Measurements from ENCODE around the gene ZNF512B. TPM values are rescaled to one million over a fixed set of nuclear protein-coding genes. Genes with fewer than 3 reads are reported as not detected.
A peak's percentile ranks its signal among the peaks of the same experiment; 100 is the strongest.

The ZNF512B gene
- total RNA-seq, 3 donors from 2014 or later (not counting 1 experiment from before 2014, with no cell fraction given): 11.5 to 16.8 (median 13.8) TPM

DNA sequence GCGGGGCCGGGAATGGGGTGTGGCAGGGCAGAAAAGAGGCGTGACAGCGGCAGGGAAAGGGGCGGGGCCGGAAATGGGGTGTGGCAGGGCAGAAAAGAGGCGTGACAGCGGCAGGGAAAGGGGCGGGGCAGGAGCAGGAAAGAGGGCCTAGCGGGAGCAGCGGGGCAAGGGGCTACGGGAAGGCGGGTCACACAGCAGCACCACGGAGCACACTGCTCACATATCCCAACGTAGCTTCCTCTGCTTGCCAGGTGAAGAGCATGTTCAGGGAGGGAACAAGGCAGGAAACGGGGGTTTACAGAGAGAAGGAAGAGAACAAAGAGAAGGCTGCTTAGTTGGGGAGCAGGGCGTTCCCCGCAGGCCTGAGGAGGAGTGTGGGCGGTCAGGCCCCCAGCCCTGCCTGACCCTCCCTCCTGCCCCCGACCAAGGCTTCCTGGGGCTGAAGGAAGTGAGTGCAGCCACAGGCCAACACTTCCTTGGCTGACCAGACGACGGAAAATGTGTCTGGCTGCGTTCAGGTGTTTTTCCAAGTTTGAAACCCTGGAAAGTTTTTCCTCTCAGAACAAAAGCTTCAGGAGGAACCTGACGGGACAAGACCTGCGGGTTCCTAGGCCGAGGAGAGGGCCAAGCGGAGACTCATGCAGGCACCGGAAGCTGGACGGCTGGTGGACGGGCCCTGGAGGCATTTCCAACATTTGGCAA, 27.3 kb downstream of the ZNF512B start:
- Histone ChIP-seq H3K9me3 (ENCODE audit: control insufficient read depth, insufficient read depth, low read length) (no peaks in the 10 kb centered on the region), H3K27me3 (ENCODE audit: control insufficient read depth, insufficient read depth, low read length) (no peaks in the 10 kb centered on the region), H3K4me3 (ENCODE audit: low read length) (no peak overlapping the region), H3K4me1 (ENCODE audit: control insufficient read depth, insufficient read depth, low read length) (peaks cover 38% of the 10 kb centered on the region), H3K27ac (ENCODE audit: low read length) (no peak overlapping the region), H3K36me3 (ENCODE audit: control insufficient read depth, insufficient read depth, low read length) (peaks cover 43% of the 10 kb centered on the region)
- Mint-ChIP-seq H3K27ac (peak overlapping the region; percentile 74 to 78), H3K4me3 (peak overlapping the region; percentile 78), H3K4me1 (peaks cover 7 to 23% of the 10 kb centered on the region in 2 donors), H3K9me3 (no peaks in the 10 kb centered on the region), H3K36me3 (no peaks in the 10 kb centered on the region), H3K27me3 (ENCODE audit: low read depth in 2 of 2) (no peaks in the 10 kb centered on the region)
- TF ChIP-seq, protein P1, sequence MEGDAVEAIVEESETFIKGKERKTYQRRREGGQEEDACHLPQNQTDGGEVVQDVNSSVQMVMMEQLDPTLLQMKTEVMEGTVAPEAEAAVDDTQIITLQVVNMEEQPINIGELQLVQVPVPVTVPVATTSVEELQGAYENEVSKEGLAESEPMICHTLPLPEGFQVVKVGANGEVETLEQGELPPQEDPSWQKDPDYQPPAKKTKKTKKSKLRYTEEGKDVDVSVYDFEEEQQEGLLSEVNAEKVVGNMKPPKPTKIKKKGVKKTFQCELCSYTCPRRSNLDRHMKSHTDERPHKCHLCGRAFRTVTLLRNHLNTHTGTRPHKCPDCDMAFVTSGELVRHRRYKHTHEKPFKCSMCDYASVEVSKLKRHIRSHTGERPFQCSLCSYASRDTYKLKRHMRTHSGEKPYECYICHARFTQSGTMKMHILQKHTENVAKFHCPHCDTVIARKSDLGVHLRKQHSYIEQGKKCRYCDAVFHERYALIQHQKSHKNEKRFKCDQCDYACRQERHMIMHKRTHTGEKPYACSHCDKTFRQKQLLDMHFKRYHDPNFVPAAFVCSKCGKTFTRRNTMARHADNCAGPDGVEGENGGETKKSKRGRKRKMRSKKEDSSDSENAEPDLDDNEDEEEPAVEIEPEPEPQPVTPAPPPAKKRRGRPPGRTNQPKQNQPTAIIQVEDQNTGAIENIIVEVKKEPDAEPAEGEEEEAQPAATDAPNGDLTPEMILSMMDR (IDR thresholded peaks at IDR 0.05): no peak
- peak in 1 of 2 donors; percentile 50 for DNase-seq
- intact Hi-C loops (cut with micrococcal nuclease): no loop called here
- 71% methylated on average over 30 of the region's 30 CpGs for WGBS (ENCODE audit: insufficient coverage)
- ATAC-seq: no peak

DNA sequence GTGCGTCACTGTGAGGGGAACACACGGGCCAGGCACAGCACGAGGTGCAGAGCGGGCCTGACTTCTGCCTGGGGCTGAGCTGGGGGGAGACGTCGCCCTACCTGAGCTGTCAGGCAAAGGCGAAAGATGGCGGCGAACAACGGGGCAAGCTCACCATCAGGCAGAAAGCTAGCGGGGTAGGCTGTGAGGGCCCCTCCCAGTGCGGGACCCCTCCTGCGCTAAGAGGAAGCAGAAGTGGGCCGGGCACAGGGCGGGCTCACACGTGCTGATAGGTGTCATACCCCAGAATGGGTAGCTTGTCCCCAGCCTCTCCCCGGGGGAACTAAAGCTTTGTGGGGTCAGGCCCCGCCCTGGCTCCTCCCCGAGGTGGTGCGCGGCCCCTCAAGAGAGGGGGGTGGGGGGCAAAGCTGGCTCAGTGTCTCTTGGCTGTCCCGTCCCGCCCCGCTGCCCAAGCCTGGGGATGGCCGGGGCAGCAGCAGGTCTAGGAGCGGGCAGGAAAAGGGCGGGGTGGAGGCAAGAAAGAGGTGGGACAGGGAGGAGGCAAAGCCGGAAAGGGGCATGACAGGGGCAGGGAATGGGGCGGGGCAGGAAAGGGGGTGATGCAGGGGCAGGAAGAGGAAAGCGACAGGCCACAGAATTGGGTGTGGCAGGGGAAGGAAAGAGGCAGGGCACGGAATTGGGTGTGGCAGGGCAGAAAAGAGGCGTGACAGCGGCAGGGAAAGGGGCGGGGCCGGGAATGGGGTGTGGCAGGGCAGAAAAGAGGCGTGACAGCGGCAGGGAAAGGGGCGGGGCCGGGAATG, 28.2 kb downstream of the ZNF512B start:
- Mint-ChIP-seq H3K4me3 (peak overlapping the region; percentile 69), H3K27ac (peak overlapping the region; percentile 74 to 78), H3K27me3 (ENCODE audit: low read depth in 2 of 2) (no peaks in the 10 kb centered on the region), H3K4me1 (peaks cover 7 to 16% of the 10 kb centered on the region in 2 donors), H3K36me3 (no peaks in the 10 kb centered on the region), H3K9me3 (no peaks in the 10 kb centered on the region)
- TF ChIP-seq, protein P1 (IDR thresholded peaks at IDR 0.05): no peak
- no peak overlapping the region for H3K4me3 ChIP-seq (ENCODE audit: low read length)
- WGBS (ENCODE audit: insufficient coverage): 65% methylated on average over 31 of the region's 39 CpGs
- peak; percentile 75 to 83 (median 83) for ATAC-seq
- H3K36me3 ChIP-seq (ENCODE audit: control insufficient read depth, insufficient read depth, low read length): peaks cover 43% of the 10 kb centered on the region
- peak overlapping the region; percentile 42 for H3K27ac ChIP-seq (ENCODE audit: low read length)
- no peaks in the 10 kb centered on the region for H3K9me3 ChIP-seq (ENCODE audit: control insufficient read depth, insufficient read depth, low read length)
- no peaks in the 10 kb centered on the region for H3K27me3 ChIP-seq (ENCODE audit: control insufficient read depth, insufficient read depth, low read length)
- peaks cover 32% of the 10 kb centered on the region for H3K4me1 ChIP-seq (ENCODE audit: control insufficient read depth, insufficient read depth, low read length)
- intact Hi-C loops (cut with micrococcal nuclease): no loop called here
- peak; percentile 39 to 80 for DNase-seq

DNA sequence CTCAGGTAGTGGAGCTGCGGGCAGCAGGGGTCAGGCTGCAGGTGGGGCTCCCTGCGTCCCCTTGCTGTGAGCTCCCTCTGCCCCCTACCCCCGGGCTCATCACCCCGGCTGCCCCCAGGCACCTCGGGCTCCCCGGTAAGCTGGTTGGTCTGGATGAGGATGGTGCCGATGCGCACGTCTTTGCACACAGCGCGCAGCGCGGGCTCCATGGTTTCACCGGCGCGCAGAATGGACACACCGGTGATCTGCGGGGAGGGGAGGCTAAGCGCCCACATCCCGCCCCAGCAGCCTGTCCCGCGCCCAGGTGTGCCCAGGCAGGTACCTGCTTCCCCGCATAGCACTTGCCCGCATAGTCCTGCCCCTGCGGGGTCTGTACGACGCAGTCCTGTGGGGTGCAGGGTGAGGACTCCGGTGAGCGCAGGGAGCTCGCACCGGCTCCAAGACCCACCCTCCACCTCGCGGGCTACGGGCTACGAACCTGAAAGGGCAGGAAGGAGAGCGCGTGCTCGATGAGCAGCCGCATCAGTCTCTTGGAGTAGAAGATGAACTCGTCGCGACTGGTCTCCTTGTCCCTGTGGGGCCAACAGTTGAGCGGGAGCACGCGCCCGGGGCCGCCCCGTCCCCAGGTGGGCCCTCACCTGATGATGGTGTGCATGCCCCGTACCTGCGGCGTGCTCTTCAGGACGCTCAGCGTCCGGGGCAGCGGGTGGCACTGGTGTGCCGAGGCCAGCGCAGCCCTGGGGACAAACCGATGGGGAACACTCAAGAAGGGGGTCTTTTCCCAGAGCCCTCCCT, 29.1 kb downstream of the ZNF512B start:
- H3K27me3 ChIP-seq (ENCODE audit: control insufficient read depth, insufficient read depth, low read length): no peaks in the 10 kb centered on the region
- TF ChIP-seq, protein P1 (IDR thresholded peaks at IDR 0.05): no peak
- intact Hi-C loops (cut with micrococcal nuclease): no loop called here
- peaks cover 32% of the 10 kb centered on the region for H3K4me1 ChIP-seq (ENCODE audit: control insufficient read depth, insufficient read depth, low read length)
- H3K27ac Mint-ChIP-seq: peak overlapping the region; percentile 74 to 78
- DNase-seq: no peak
- no peak overlapping the region for H3K4me3 ChIP-seq (ENCODE audit: low read length)
- H3K36me3 Mint-ChIP-seq: no peaks in the 10 kb centered on the region
- WGBS (ENCODE audit: insufficient coverage): 97% methylated on average over 58 of the region's 58 CpGs
- peaks cover 44% of the 10 kb centered on the region for H3K36me3 ChIP-seq (ENCODE audit: control insufficient read depth, insufficient read depth, low read length)
- H3K9me3 Mint-ChIP-seq: no peaks in the 10 kb centered on the region
- no peak overlapping the region for H3K27ac ChIP-seq (ENCODE audit: low read length)
- H3K4me1 Mint-ChIP-seq: peaks cover 7 to 16% of the 10 kb centered on the region in 2 donors
- H3K9me3 ChIP-seq (ENCODE audit: control insufficient read depth, insufficient read depth, low read length): no peaks in the 10 kb centered on the region
- H3K27me3 Mint-ChIP-seq (ENCODE audit: low read depth in 2 of 2): no peaks in the 10 kb centered on the region
- no peak for ATAC-seq
- H3K4me3 Mint-ChIP-seq: peak overlapping the region; percentile 55

Data from natural killer cell (primary cell).